ENCODE measurements around the gene GLDN.

- TF ChIP-seq POLR2A (IDR thresholded peaks at IDR 0.05; ENCODE audit: low read depth, low read length): no peak
- no peak for TF ChIP-seq POLR2AphosphoS5 (IDR thresholded peaks at IDR 0.05; ENCODE audit: low read depth, low read length)
Measured at GRCh38 chr15:51366920-51367319, 25.5 kb downstream of the GLDN start.
